Neural cell (in vitro differentiated cells): ENCODE measurements around the gene KRTAP4-5. TPM values are rescaled to one million over a fixed set of nuclear protein-coding genes. Genes with fewer than 3 reads are reported as not detected.
"Not testable (repeated sequence)": the region's sequence is repeated elsewhere in the genome, so short reads cannot be mapped to it uniquely, and the experiment has no call there.

Source experiments
- H2AFZ ChIP-seq: fragments of 200-600, 300-800 bp; sonication (generic), shearing (Covaris generic); 2 replicates; pipeline ENCODE4 v1.6.0; 2014; ENCODE audit warnings: low read depth, mild to moderate bottlenecking, antibody characterized with exemption, low read length, moderate library complexity
- H3F3A ChIP-seq: fragments of 200-600 bp; shearing (Covaris generic); 2 replicates; pipeline ENCODE4 v1.6.1; 2016; ENCODE audit warnings: mild to moderate bottlenecking, moderate library complexity, mixed read lengths, antibody characterized with exemption, low read length; ENCODE audit not compliant: insufficient read depth, poor library complexity, severe bottlenecking
- H3K27ac ChIP-seq: fragments of 200-600, 300-800 bp; sonication (generic), shearing (Covaris generic); 2 replicates; pipeline ENCODE4 v1.5.1; 2014; ENCODE audit warnings: mild to moderate bottlenecking, low read length, moderate library complexity
- H3K27me3 ChIP-seq: fragments of 300-800, 200-600 bp; sonication (generic), shearing (Covaris generic); 2 replicates; pipeline ENCODE4 v1.6.0; 2014; ENCODE audit warnings: mild to moderate bottlenecking, low read depth, low read length, moderate library complexity; ENCODE audit not compliant: insufficient read depth
- H3K36me3 ChIP-seq: fragments of 300-800, 200-600 bp; sonication (generic), shearing (Covaris generic); 2 replicates; pipeline ENCODE4 v1.5.1; 2014; ENCODE audit warnings: mild to moderate bottlenecking, antibody characterized with exemption, low read length, moderate library complexity; ENCODE audit not compliant: insufficient read depth
- H3K4me2 ChIP-seq: fragments of 300-800, 200-600 bp; sonication (generic), shearing (Covaris generic); 2 replicates; pipeline ENCODE4 v1.6.0; 2014; ENCODE audit warnings: mild to moderate bottlenecking, low read length
- H3K4me3 ChIP-seq: fragments of 300-800, 200-600 bp; sonication (generic), shearing (Covaris generic); 2 replicates; pipeline ENCODE4 v1.5.1; 2014; ENCODE audit warnings: mild to moderate bottlenecking, low read length, moderate library complexity
- H3K79me2 ChIP-seq: fragments of 200-600 bp; shearing (Covaris generic); replicated peaks from 2 replicates; pipeline ENCODE4 v1.6.0; 2014; ENCODE audit warnings: mild to moderate bottlenecking, low read length, moderate library complexity; ENCODE audit not compliant: insufficient read depth
- H3K9ac ChIP-seq: fragments of 300-800, 200-600 bp; sonication (generic), shearing (Covaris generic); 2 replicates; pipeline ENCODE4 v1.6.1; 2016; ENCODE audit warnings: mild to moderate bottlenecking, low read length, mixed read lengths
- H3K9me2 ChIP-seq: fragments of 200-600 bp; shearing (Covaris generic); 2 replicates; pipeline ENCODE4 v1.6.1; 2016; ENCODE audit warnings: mild to moderate bottlenecking, low read length, mixed read lengths; ENCODE audit not compliant: insufficient read depth
- H3K9me3 ChIP-seq: fragments of 200-600, 300-800 bp; sonication (generic), shearing (Covaris generic); 2 replicates; pipeline ENCODE4 v1.6.1; 2016; ENCODE audit warnings: mild to moderate bottlenecking, mixed run types, low read length, moderate library complexity, mixed read lengths
- H4K20me1 ChIP-seq: fragments of 200-600 bp; shearing (Covaris generic); 2 replicates; pipeline ENCODE4 v1.6.1; 2016; ENCODE audit warnings: mild to moderate bottlenecking, mixed run types; ENCODE audit not compliant: insufficient read depth
- CTCF ChIP-seq: fragments of 450-650 bp; IDR thresholded peaks from 2 replicates; pipeline ENCODE4 v1.5.1; 2014; ENCODE audit warnings: antibody characterized with exemption, mild to moderate bottlenecking, moderate library complexity; ENCODE audit not compliant: poor library complexity, severe bottlenecking
- EP300 ChIP-seq: fragments of 450-650 bp; conservative IDR thresholded peaks from 2 replicates; pipeline ENCODE4 v1.6.1; 2014; ENCODE audit warnings: antibody characterized with exemption, mild to moderate bottlenecking, moderate library complexity; ENCODE audit not compliant: poor library complexity, severe bottlenecking
- EZH2 ChIP-seq: fragments of 200-600, 300-800 bp; shearing (Covaris generic), sonication (generic); IDR thresholded peaks from 2 replicates; pipeline ENCODE4 v1.6.1; 2014; ENCODE audit warnings: antibody characterized with exemption, low read length, borderline replicate concordance, mild to moderate bottlenecking; ENCODE audit not compliant: insufficient read depth, poor library complexity, severe bottlenecking
- MXI1 ChIP-seq: fragments of 450-650 bp; conservative IDR thresholded peaks from 2 replicates; pipeline ENCODE4 v1.6.1; 2014; ENCODE audit warnings: antibody characterized with exemption, mild to moderate bottlenecking; ENCODE audit not compliant: poor library complexity, severe bottlenecking
- POLR2AphosphoS5 ChIP-seq: IDR thresholded peaks from 2 replicates; pipeline ENCODE4 v1.6.1; 2012
- RAD21 ChIP-seq: fragments of 450-650 bp; conservative IDR thresholded peaks from 2 replicates; pipeline ENCODE4 v1.6.1; 2014; ENCODE audit warnings: antibody characterized with exemption, mild to moderate bottlenecking, moderate library complexity
- REST ChIP-seq: IDR thresholded peaks from 2 replicates; pipeline ENCODE4 v1.6.1; 2012; ENCODE audit warnings: borderline replicate concordance
- SMC3 ChIP-seq: fragments of 450-650 bp; conservative IDR thresholded peaks from 2 replicates; pipeline ENCODE4 v1.6.1; 2014; ENCODE audit warnings: antibody characterized with exemption, mild to moderate bottlenecking, moderate library complexity; ENCODE audit not compliant: poor library complexity
- TAF1 ChIP-seq: IDR thresholded peaks from 2 replicates; pipeline ENCODE4 v1.6.1; 2012; ENCODE audit warnings: low read depth
- polyA plus RNA-seq: library from polyadenylated mRNA; depleted of rRNA; stranded (reverse); fragments of >200 nt; gene quantifications from 2 replicates; pipeline ENCODE4 v1.2.3, GENCODE V29; 2014

Gene KRTAP4-5
- polyA plus RNA-seq, 1 donor from 2014 or later = not detected

- Histone ChIP-seq H3K9ac (no peak overlapping the region), H4K20me1 (no peaks in the 10 kb centered on the region), H3K36me3 (no peaks in the 10 kb centered on the region), H3K27me3 (no peaks in the 10 kb centered on the region), H2AFZ (no peak overlapping the region), H3K4me2 (no peak overlapping the region), H3K27ac (no peak overlapping the region), H3K9me3 (no peaks in the 10 kb centered on the region), H3K9me2 (no peaks in the 10 kb centered on the region), H3K4me3 (no peak overlapping the region), H3F3A (no peaks in the 10 kb centered on the region), H3K79me2 (no peaks in the 10 kb centered on the region)
- no peak for TF ChIP-seq EZH2
Measured at GRCh38 chr17:41125064-41125463, 24.6 kb downstream of the KRTAP4-5 start.

GRCh38 chr17:41123991-41124371 is 25.6 kb downstream of the KRTAP4-5 start, which contains the start of gene KRTAP4-12:
Gene KRTAP4-12, minus strand, starts transcription at chr17:41124182. Its CDS starts 60 bp downstream, at chr17:41124122.
- H3K36me3 ChIP-seq, H3F3A ChIP-seq, H3K9me3 ChIP-seq, H3K9ac ChIP-seq, H3K27me3 ChIP-seq, H4K20me1 ChIP-seq, H3K9me2 ChIP-seq, H3K79me2 ChIP-seq, H3K4me2 ChIP-seq, H3K27ac ChIP-seq, H2AFZ ChIP-seq, H3K4me3 ChIP-seq: not testable (repeated sequence)

GRCh38 chr17:41123292-41123990 is 26.2 kb downstream of the KRTAP4-5 start:
- not testable (repeated sequence) for H3K27me3 ChIP-seq, H4K20me1 ChIP-seq, H3K9me3 ChIP-seq, H3K36me3 ChIP-seq, H2AFZ ChIP-seq, H3F3A ChIP-seq, H3K4me3 ChIP-seq, H3K4me2 ChIP-seq, H3K9ac ChIP-seq, H3K27ac ChIP-seq, H3K9me2 ChIP-seq, H3K79me2 ChIP-seq

- H3K4me3 ChIP-seq = no peak overlapping the region
- H3K9me2 ChIP-seq = no peaks in the 10 kb centered on the region
- no peak for TF ChIP-seq EP300
- TF ChIP-seq MXI1 = no peak
- TF ChIP-seq CTCF = no peak
- TF ChIP-seq SMC3 = no peak
- TF ChIP-seq REST = no peak
- no peak for TF ChIP-seq EZH2
- TF ChIP-seq TAF1 = no peak
- no peak for TF ChIP-seq RAD21
- TF ChIP-seq POLR2AphosphoS5 = no peak
- H3K27me3 ChIP-seq = no peaks in the 10 kb centered on the region
- no peaks in the 10 kb centered on the region for H4K20me1 ChIP-seq
- H3K9ac ChIP-seq = no peak overlapping the region
- no peaks in the 10 kb centered on the region for H3K36me3 ChIP-seq
- H3K9me3 ChIP-seq = no peaks in the 10 kb centered on the region
- no peak overlapping the region for H3K4me2 ChIP-seq
- no peaks in the 10 kb centered on the region for H3K79me2 ChIP-seq
- no peak overlapping the region for H3K27ac ChIP-seq
- no peaks in the 10 kb centered on the region for H3F3A ChIP-seq
- no peak overlapping the region for H2AFZ ChIP-seq
Measured at GRCh38 chr17:41121742-41122141, 27.9 kb downstream of the KRTAP4-5 start.
